HepG2 (cell line): Measurements from ENCODE around the gene ARMC8. TPM values are rescaled to one million over a fixed set of nuclear protein-coding genes. Genes with fewer than 3 reads are reported as not detected.
A peak's percentile ranks its signal among the peaks of the same experiment; 100 is the strongest.

ENCODE experiments used
- ATAC-seq: fragments of 200-7000 bp; cut with Tn5 transposase; 3 replicates; pipeline ENCODE4 v1.9.1; 2020; ENCODE audit warnings: mild to moderate bottlenecking, moderate library complexity
- BruUV-seq: library from RNA; stranded (reverse); fragments of 400-500 nt; replicated peaks from 2 replicates; lab custom pipeline; 2021; lab: Mats Ljungman, UMichigan
- CTCF ChIA-PET: fragments of 300-600 bp; formaldehyde crosslinking; extraction: SDS; loops from one replicate; lab custom pipeline; 2021; ENCODE audit warnings: low total read pairs, inconsistent platforms, low intra/inter-chr PET ratio; lab: Yijun Ruan, JAX
- POLR2A ChIA-PET: fragments of 350-600 bp; sonication (Branson Sonifier 250); formaldehyde crosslinking; loops from one replicate; lab custom pipeline; 2020; ENCODE audit warnings: antibody characterized with exemption, inconsistent platforms; lab: Yijun Ruan, JAX
- DNase-seq: peaks from one replicate; pipeline ENCODE4 v3.0.0-alpha.2; 2015; ENCODE audit warnings: low spot score
- FAIRE-seq: peaks from 3 replicates; lab custom pipeline; 2011; peaks lifted over from hg19 to GRCh38; lab: Jason Lieb, UNC
- H2AFZ ChIP-seq: one replicate; pipeline ENCODE4 v1.6.1; 2011; ENCODE audit warnings: low read length, inconsistent platforms
- H3K27ac ChIP-seq: fragments of 300-600 bp; 3 replicates; pipeline ENCODE4 v1.8.0; 2011; ENCODE audit warnings: mixed run types, mild to moderate bottlenecking, mixed read lengths, low read length, inconsistent platforms; ENCODE audit not compliant: insufficient read depth; ENCODE audit errors: extremely low read length
- H3K27me3 ChIP-seq, 2 experiments: fragments of 200-600 bp in 1 of 2; 2 replicates in 1 of 2; 3 replicates in 1 of 2; pipeline versions ENCODE4 v1.6.0 to v1.8.0; 2011; ENCODE audit warnings: low read length in 2 of 2, mild to moderate bottlenecking in 2 of 2, moderate library complexity in 2 of 2, inconsistent platforms in 1 of 2; ENCODE audit not compliant: insufficient read depth in 2 of 2, control insufficient read depth in 1 of 2
- H3K36me3 ChIP-seq, 2 experiments: fragments of 200-600 bp in 1 of 2; replicated peaks in 1 of 2; 2 replicates in 1 of 2; 3 replicates in 1 of 2; pipeline versions ENCODE4 v1.5.1 to v1.8.0; 2011; ENCODE audit warnings: low read length in 2 of 2, inconsistent platforms in 1 of 2; ENCODE audit not compliant: insufficient read depth in 2 of 2, control insufficient read depth in 1 of 2
- H3K4me1 ChIP-seq: 2 replicates; pipeline ENCODE4 v1.5.1; 2012; ENCODE audit warnings: low read length, inconsistent platforms; ENCODE audit not compliant: insufficient read depth
- H3K4me2 ChIP-seq: 2 replicates; pipeline ENCODE4 v1.6.0; 2011; ENCODE audit warnings: low read depth, low read length, inconsistent platforms
- H3K4me3 ChIP-seq, 3 experiments: fragments of 200-600 bp in 1 of 3; sonication (generic), shearing (Covaris generic) in 1 of 3; replicated peaks in 1 of 3; 2 replicates each; pipeline ENCODE4 v1.5.1; 2011 to 2016; ENCODE audit warnings: low read length in 3 of 3, inconsistent platforms in 2 of 3, low read depth in 2 of 3, mild to moderate bottlenecking in 2 of 3, control low read depth in 1 of 3, mixed read lengths in 1 of 3; ENCODE audit not compliant: insufficient read depth in 1 of 3
- H3K79me2 ChIP-seq: one replicate; pipeline ENCODE4 v1.6.1; 2011; ENCODE audit warnings: low read length, inconsistent platforms; ENCODE audit not compliant: insufficient read depth
- H3K9ac ChIP-seq: 2 replicates; pipeline ENCODE4 v1.6.0; 2011; ENCODE audit warnings: mild to moderate bottlenecking, low read depth, low read length, inconsistent platforms; ENCODE audit not compliant: insufficient read depth
- H3K9me3 ChIP-seq: 2 replicates; pipeline ENCODE4 v1.5.1; 2012; ENCODE audit warnings: mild to moderate bottlenecking, low read length
- H4K20me1 ChIP-seq: 2 replicates; pipeline ENCODE4 v1.6.0; 2011; ENCODE audit warnings: inconsistent platforms, mild to moderate bottlenecking, low read length, moderate library complexity; ENCODE audit not compliant: insufficient read depth
- AHR ChIP-seq: IDR thresholded peaks from 2 replicates; pipeline ENCODE4 v1.6.1; 2018; ENCODE audit warnings: missing genetic modification reagents, missing compliant biosample characterization
- ARHGAP35 ChIP-seq: sonication (generic); formaldehyde crosslinking; IDR thresholded peaks from 2 replicates; pipeline ENCODE4 v1.9.0; 2022; ENCODE audit warnings: mild to moderate bottlenecking, inconsistent platforms, moderate library complexity, missing genetic modification reagents, borderline replicate concordance
- CERS6 ChIP-seq: sonication (generic); formaldehyde crosslinking; IDR thresholded peaks from 2 replicates; pipeline ENCODE4 v1.5.0; 2020; ENCODE audit warnings: missing genetic modification reagents
- CSRNP1 ChIP-seq: sonication (generic); formaldehyde crosslinking; IDR thresholded peaks from 2 replicates; pipeline ENCODE4 v1.8.1; 2023; ENCODE audit warnings: mild to moderate bottlenecking, missing genetic modification reagents
- EEA1 ChIP-seq: sonication (generic); formaldehyde crosslinking; IDR thresholded peaks from 2 replicates; pipeline ENCODE4 v1.5.1; 2020; ENCODE audit warnings: mild to moderate bottlenecking, missing genetic modification reagents, borderline replicate concordance
- MTF1 ChIP-seq: sonication (generic); formaldehyde crosslinking; IDR thresholded peaks from 2 replicates; pipeline ENCODE4 v1.5.0; 2020; ENCODE audit warnings: missing genetic modification reagents
- PHF20 ChIP-seq: sonication (generic); formaldehyde crosslinking; IDR thresholded peaks from 2 replicates; pipeline ENCODE4 v1.5.0; 2020; ENCODE audit warnings: mild to moderate bottlenecking, missing genetic modification reagents
- TBX3 ChIP-seq: fragments of 450-650 bp; IDR thresholded peaks from 2 replicates; pipeline ENCODE4 v1.6.1; 2017; ENCODE audit warnings: antibody characterized with exemption, mild to moderate bottlenecking, inconsistent platforms, borderline replicate concordance
- THAP8 ChIP-seq: sonication (generic); formaldehyde crosslinking; IDR thresholded peaks from 2 replicates; pipeline ENCODE4 v1.5.1; 2020; ENCODE audit warnings: missing genetic modification reagents, mild to moderate bottlenecking, borderline replicate concordance
- ZNF281 ChIP-seq: sonication (generic); formaldehyde crosslinking; IDR thresholded peaks from 2 replicates; pipeline ENCODE4 v1.4.0; 2020; ENCODE audit warnings: missing genetic modification reagents, borderline replicate concordance
- ZNF543 ChIP-seq: sonication (generic); formaldehyde crosslinking; IDR thresholded peaks from 2 replicates; pipeline ENCODE4 v1.4.0; 2020; ENCODE audit warnings: mild to moderate bottlenecking, missing genetic modification reagents
- ZNF737 ChIP-seq: sonication (generic); formaldehyde crosslinking; IDR thresholded peaks from 2 replicates; pipeline ENCODE4 v1.5.0; 2020; ENCODE audit warnings: missing genetic modification reagents, mild to moderate bottlenecking, borderline replicate concordance
- ZNF792 ChIP-seq: IDR thresholded peaks from 2 replicates; pipeline ENCODE4 v1.6.1; 2016
- WGBS: methylation state at CpG from one replicate; pipeline ENCODE4 v1.1.6; 2017; ENCODE audit warnings: low lambda C conversion rate; 5-methylcytosine and 5-hydroxymethylcytosine counted together
- in situ Hi-C: cut with HindIII; loops from 2 replicates; pipeline ENCODE4 v1.10.0; 2017; ENCODE audit warnings: low pct_unique_long_range_greater_than_20kb; ENCODE audit not compliant: extremely low pct_ligation_motif_present
- intact Hi-C: fragments of 100-400 bp; cut with micrococcal nuclease; formaldehyde crosslinking; loops from one replicate; pipeline ENCODE4 v1.10.0; 2022; ENCODE audit not compliant: unreplicated experiment
- polyA plus RNA-seq, 8 experiments: library from polyadenylated mRNA; depleted of rRNA in 3 of 8; stranded (reverse) in 7 of 8; unstranded in 1 of 8; fragments of >200 nt; fragmentation: Illumina TruSeq in 4 of 8; extraction: Trizol in 4 of 8; gene quantifications; 2 replicates each; pipeline versions ENCODE4 v1.2.1 to v1.2.3, GENCODE V29; 2011 to 2016; ENCODE audit warnings: low read depth in 4 of 8, missing spikeins in 1 of 8, mixed read lengths in 1 of 8; ENCODE audit not compliant: insufficient read depth in 1 of 8
- total RNA-seq, 5 experiments: library from RNA; depleted of rRNA; stranded (reverse); fragments of >200 nt; fragmentation: Illumina TruSeq; extraction: Trizol; gene quantifications; 2 replicates each; pipeline ENCODE4 v1.2.3, GENCODE V29; 2016; ENCODE audit warnings: low read depth in 1 of 5

The ARMC8 gene
- total and polyA plus RNA-seq, 2 of the 13 experiments (the other 11 are each of a cell fraction or from before 2014, with no cell fraction given) = 38.9 to 55.3 TPM

- Histone ChIP-seq H3K9ac (peak within 1 kb of the TSS; percentile 77), H3K4me1 (peaks cover 19% of the 10 kb centered on the region), H3K79me2 (peaks cover 21% of the 10 kb centered on the region), H3K36me3 (peaks cover under 1 to 15% of the 10 kb centered on the region in 2 experiments; a peak in 3 of 5 replicates), H3K27ac (peak within 1 kb of the TSS; percentile 72), H3K27me3 (no peaks in the 10 kb centered on the region; a peak in 1 of 5 replicates), H3K9me3 (no peaks in the 10 kb centered on the region), H4K20me1 (no peaks in the 10 kb centered on the region), H2AFZ (peak within 1 kb of the TSS; percentile 99), H3K4me3 (peak within 1 kb of the TSS; percentile 83 to 93 (median 88)), H3K4me2 (peak within 1 kb of the TSS; percentile 81)
- ChIA-PET POLR2A (interaction anchor here (1.0 to 3.5 kb wide), 4 partner anchors 10 to 174 kb away, joined by 3 to 39 read pairs (median 4); partner anchors contain the start of genes ARMC8 and MRAS), CTCF (no interaction called here)
- no TSS peak for BruUV-seq
- in situ Hi-C loops (no loop called here), intact Hi-C loops (no loop called here)
- FAIRE-seq (peak; percentile 71), ATAC-seq (peak; percentile 99), DNase-seq (peak; percentile 86)
- under 1% methylated on average over 7 of the region's 38 CpGs for WGBS
- TF ChIP-seq ZNF281 (CRISPR knock-in tag) (peak; percentile 16; the same call in 1 of the 2 replicates), ZNF737 (CRISPR knock-in tag) (no peak), TBX3 (no peak), ARHGAP35 (CRISPR knock-in tag) (0 out of 2 replicates have a peak, but pooled peaks have one; percentile 33), ZNF543 (CRISPR knock-in tag) (peak; percentile 63; the same call in 1 of the 2 replicates), CSRNP1 (CRISPR knock-in tag) (no peak), THAP8 (CRISPR knock-in tag) (no peak), AHR (CRISPR knock-in tag) (peak; percentile 63; the same call in 1 of the 2 replicates), ZNF792 (CRISPR knock-in tag) (peak; percentile 51; the same call in 1 of the 2 replicates), EEA1 (CRISPR knock-in tag) (0 out of 2 replicates have a peak, but pooled peaks have one; percentile 40), CERS6 (CRISPR knock-in tag) (no peak), PHF20 (CRISPR knock-in tag) (peak; percentile 80), MTF1 (CRISPR knock-in tag) (peak; percentile 58; the same call in 1 of the 2 replicates)
Observed at GRCh38 chr3:138174421-138175131, 12.5 kb upstream of the ARMC8 start, which contains the start of gene DBR1. Gene DBR1, minus strand, starts transcription at chr3:138174921. Its CDS starts 126 bp downstream, at chr3:138174795.
